Ishikawa (cell line): Measurements from ENCODE around the gene CAPRIN2.
A peak's percentile ranks its signal among the peaks of the same experiment; 100 is the strongest.

ENCODE experiments used
- CEBPB ChIP-seq: IDR thresholded peaks from 2 replicates; pipeline ENCODE4 v1.6.1; 2012
- CREB1 ChIP-seq: IDR thresholded peaks from 2 replicates; pipeline ENCODE4 v1.6.1; 2012; ENCODE audit warnings: low read depth
- EGR1 ChIP-seq: IDR thresholded peaks from 2 replicates; pipeline ENCODE4 v1.6.1; 2012
- EP300 ChIP-seq: IDR thresholded peaks from 2 replicates; pipeline ENCODE4 v1.6.1; 2012; ENCODE audit warnings: borderline replicate concordance
- FOXM1 ChIP-seq: IDR thresholded peaks from 2 replicates; pipeline ENCODE4 v1.6.1; 2012; ENCODE audit warnings: low read depth, borderline replicate concordance
- NFIC ChIP-seq: IDR thresholded peaks from 2 replicates; pipeline ENCODE4 v1.6.1; 2012
- RAD21 ChIP-seq: IDR thresholded peaks from 2 replicates; pipeline ENCODE4 v1.6.1; 2012; ENCODE audit warnings: low read depth
- TAF1 ChIP-seq: IDR thresholded peaks from 2 replicates; pipeline ENCODE4 v1.6.1; 2012; ENCODE audit warnings: low read depth, mild to moderate bottlenecking
- TCF12 ChIP-seq: IDR thresholded peaks from 2 replicates; pipeline ENCODE4 v1.6.1; 2012; ENCODE audit warnings: low read depth
- TEAD4 ChIP-seq: IDR thresholded peaks from 2 replicates; pipeline ENCODE4 v1.6.1; 2012
- YY1 ChIP-seq: IDR thresholded peaks from 2 replicates; pipeline ENCODE4 v1.6.1; 2012; ENCODE audit warnings: low read depth
- ZBTB7A ChIP-seq: IDR thresholded peaks from 2 replicates; pipeline ENCODE4 v1.6.1; 2012; ENCODE audit warnings: low read depth
- TF ChIP-seq, protein P1 (sequence below): IDR thresholded peaks from 2 replicates; pipeline ENCODE4 v1.6.1; 2012
- TF ChIP-seq, protein P2 (sequence below): IDR thresholded peaks from 2 replicates; pipeline ENCODE4 v1.6.1; 2012
- TF ChIP-seq, protein P3 (sequence below): IDR thresholded peaks from 2 replicates; pipeline ENCODE4 v1.6.1; 2012; ENCODE audit warnings: low read depth, mild to moderate bottlenecking

CAPRIN2 gene

DNA sequence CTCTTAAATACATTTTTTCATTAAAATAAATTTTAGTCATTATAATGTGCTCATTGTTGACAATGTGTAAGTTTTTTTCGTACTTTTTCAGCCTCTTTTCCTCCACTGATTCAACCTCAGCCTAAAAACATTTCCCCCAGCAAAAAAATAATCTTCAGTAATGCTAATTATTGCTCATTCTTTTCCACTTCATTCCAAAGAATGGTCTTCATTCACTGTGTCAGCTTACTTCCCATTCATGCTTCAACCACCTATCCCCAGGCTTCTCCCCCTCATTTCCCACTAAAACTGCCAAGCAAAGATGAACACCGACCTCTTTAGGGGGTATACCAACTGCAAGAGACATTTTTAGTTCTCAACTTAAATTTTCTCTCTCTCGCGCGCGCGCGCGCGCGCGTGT, 56.4 kb downstream of the CAPRIN2 start:
- TF ChIP-seq FOXM1 (no peak), EP300 (no peak), CEBPB (no peak), YY1 (no peak), EGR1 (no peak), TAF1 (no peak), TCF12 (no peak), ZBTB7A (no peak), CREB1 (no peak)
- TF ChIP-seq, protein P1, sequence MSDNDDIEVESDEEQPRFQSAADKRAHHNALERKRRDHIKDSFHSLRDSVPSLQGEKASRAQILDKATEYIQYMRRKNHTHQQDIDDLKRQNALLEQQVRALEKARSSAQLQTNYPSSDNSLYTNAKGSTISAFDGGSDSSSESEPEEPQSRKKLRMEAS = no peak
- TF ChIP-seq, protein P2, sequence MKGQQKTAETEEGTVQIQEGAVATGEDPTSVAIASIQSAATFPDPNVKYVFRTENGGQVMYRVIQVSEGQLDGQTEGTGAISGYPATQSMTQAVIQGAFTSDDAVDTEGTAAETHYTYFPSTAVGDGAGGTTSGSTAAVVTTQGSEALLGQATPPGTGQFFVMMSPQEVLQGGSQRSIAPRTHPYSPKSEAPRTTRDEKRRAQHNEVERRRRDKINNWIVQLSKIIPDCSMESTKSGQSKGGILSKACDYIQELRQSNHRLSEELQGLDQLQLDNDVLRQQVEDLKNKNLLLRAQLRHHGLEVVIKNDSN = no peak
- TF ChIP-seq, protein P3, sequence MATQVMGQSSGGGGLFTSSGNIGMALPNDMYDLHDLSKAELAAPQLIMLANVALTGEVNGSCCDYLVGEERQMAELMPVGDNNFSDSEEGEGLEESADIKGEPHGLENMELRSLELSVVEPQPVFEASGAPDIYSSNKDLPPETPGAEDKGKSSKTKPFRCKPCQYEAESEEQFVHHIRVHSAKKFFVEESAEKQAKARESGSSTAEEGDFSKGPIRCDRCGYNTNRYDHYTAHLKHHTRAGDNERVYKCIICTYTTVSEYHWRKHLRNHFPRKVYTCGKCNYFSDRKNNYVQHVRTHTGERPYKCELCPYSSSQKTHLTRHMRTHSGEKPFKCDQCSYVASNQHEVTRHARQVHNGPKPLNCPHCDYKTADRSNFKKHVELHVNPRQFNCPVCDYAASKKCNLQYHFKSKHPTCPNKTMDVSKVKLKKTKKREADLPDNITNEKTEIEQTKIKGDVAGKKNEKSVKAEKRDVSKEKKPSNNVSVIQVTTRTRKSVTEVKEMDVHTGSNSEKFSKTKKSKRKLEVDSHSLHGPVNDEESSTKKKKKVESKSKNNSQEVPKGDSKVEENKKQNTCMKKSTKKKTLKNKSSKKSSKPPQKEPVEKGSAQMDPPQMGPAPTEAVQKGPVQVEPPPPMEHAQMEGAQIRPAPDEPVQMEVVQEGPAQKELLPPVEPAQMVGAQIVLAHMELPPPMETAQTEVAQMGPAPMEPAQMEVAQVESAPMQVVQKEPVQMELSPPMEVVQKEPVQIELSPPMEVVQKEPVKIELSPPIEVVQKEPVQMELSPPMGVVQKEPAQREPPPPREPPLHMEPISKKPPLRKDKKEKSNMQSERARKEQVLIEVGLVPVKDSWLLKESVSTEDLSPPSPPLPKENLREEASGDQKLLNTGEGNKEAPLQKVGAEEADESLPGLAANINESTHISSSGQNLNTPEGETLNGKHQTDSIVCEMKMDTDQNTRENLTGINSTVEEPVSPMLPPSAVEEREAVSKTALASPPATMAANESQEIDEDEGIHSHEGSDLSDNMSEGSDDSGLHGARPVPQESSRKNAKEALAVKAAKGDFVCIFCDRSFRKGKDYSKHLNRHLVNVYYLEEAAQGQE = no peak

DNA sequence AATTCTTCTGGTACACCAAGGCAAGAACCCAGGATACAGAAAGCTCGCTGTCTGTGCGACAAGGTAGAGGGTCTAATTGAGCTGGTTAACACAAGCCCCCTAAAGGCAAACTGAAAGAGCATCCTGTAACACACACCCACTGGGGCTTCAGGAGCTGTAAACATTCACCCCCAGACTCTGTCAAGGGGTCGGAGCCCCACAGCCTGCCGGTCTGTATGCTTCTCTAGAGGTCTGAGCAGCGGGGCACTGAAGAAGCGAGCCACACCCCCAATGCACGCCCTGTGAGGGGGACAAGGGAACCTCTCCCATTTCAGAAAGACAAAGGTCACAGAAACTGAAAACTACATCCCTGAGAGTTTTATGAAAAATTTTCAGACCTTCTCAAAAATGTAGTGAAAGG, 57.8 kb downstream of the CAPRIN2 start:
- TF ChIP-seq EGR1 = no peak
- TF ChIP-seq YY1 = no peak
- no peak for TF ChIP-seq CREB1
- no peak for TF ChIP-seq FOXM1
- no peak for TF ChIP-seq CEBPB
- no peak for TF ChIP-seq TCF12

DNA sequence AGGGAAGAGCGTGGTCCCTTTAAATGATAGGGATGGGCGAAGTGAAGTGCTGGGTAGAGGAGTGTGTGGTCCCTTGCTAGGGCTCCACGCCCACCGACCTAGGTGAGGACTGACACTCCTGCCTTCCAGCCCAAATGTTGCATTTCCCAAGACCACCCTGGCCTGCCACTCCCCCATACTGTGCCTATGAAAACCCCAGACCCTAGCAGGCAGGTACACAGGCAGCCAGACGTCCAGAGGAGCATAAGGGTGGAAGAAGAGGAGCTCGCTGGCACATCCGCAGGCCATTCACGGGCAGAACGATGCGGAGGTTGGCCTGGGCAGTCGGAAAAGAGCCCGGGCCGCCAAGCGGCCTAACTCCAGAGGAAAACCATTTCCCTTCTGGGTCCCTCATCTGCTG, 58.3 kb downstream of the CAPRIN2 start:
- TF ChIP-seq EP300 (no peak), FOXM1 (no peak), CREB1 (no peak), CEBPB (no peak), TEAD4 (no peak)
- TF ChIP-seq, protein P1 = no peak
- TF ChIP-seq, protein P2 = no peak

DNA sequence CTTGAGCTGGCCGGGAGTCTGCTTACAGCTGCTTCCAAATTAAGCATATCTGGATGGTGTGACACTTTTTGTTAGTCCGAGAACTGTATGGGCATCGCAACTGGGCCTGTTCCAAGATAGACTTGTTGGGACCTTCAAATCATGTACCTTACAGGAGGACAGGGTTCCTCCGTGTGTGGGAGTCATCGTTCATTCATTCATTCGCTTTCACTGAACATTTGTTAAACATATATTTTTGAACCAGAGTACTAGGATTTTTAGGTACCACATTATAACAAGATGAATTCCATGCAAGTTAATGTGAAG, 58.7 kb downstream of the CAPRIN2 start:
- TF ChIP-seq EGR1 (no peak), EP300 (no peak), CREB1 (no peak), FOXM1 (no peak), CEBPB (no peak), ZBTB7A (no peak), TAF1 (no peak), TEAD4 (no peak), NFIC (no peak), RAD21 (no peak), TCF12 (no peak), YY1 (no peak)
- TF ChIP-seq, protein P1 = no peak
- TF ChIP-seq, protein P3 = no peak
- TF ChIP-seq, protein P2 = no peak

DNA sequence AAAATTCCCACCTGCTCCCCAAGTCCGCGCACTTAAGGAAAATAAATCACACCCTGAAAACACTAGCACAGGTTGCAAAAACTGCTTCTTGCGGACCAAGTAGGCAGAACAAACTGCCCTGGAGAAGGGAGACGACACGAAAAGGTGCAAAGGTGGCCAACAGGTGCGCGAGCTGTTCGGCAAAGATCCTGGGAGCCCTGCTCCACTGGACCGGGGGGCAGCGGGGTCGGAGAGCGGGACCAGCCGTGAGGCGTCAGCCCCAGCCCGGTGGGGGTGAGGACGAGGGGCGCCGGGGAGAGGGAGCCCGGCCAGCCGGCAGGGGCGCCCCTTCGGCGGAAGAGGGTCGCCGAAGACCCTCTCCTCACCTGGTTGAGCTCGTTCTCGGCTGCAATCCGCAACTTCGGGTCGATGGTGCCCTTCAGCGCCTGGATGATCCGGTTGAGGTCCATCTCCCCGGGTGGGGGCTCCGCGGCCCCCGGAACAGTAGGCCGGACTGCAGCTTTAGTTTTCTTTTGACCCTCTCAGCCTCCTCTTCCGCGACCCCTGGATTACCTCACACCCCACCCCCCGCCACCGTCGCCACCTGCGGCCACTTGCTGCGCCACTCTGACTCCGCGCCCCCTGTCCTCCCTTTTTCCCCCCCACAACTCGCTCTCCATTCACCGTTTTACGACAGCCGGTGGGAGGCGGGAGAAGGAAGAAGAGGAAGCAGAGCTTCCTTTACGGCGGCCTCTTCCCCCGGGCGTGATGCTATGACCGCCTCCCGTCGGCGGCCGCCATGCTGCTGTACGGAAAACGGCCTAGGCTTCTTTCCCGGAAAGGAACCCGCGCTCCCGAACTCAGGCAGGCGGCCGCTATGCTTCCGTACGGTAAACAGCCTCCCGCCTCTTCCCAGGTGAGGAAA, 59.3 kb downstream of the CAPRIN2 start, which contains the start of gene IPO8:
TSS of gene IPO8 (minus strand) at position 671 of the 904 bp plus-strand sequence. CDS start at position 449, 222 bp downstream.
- TF ChIP-seq YY1 (peak; percentile 100), ZBTB7A (peak; percentile 100), TAF1 (0 out of 2 replicates have a peak, but pooled peaks have one; percentile 68), TEAD4 (peak; percentile 41; the same call in 1 of the 2 replicates), CEBPB (no peak), FOXM1 (no peak), RAD21 (peak; percentile 1; the same call in 1 of the 2 replicates), CREB1 (0 out of 2 replicates have a peak, but pooled peaks have one; percentile 52), TCF12 (peak; percentile 79), NFIC (peak; percentile 39), EP300 (no peak), EGR1 (peak; percentile 97)
- TF ChIP-seq, protein P2 = peak; percentile 49
- TF ChIP-seq, protein P1 = peak; percentile 73
- TF ChIP-seq, protein P3 = no peak
